Central memory CD8-positive, alpha-beta T cell (primary cell): ENCODE results near the gene C5orf24.

ENCODE experiments used
- ATAC-seq: fragments of 150-1000 bp; cut with Tn5 transposase; replicated peaks from 2 replicates; pipeline ENCODE4 v1.10.0; 2022; ENCODE audit warnings: mild to moderate bottlenecking, moderate FRiP score, moderate number of reproducible peaks; ENCODE audit not compliant: poor library complexity, severe bottlenecking; ENCODE audit errors: extremely low read depth
- DNase-seq, 2 donors: peaks; one replicate each; pipeline ENCODE4 v3.0.0; 2021; ENCODE audit warnings: low spot score in 2 of 2
- H3K27ac Mint-ChIP-seq: one replicate; pipeline ENCODE4 v1.8.0; 2022; ENCODE audit warnings: low read depth, mild to moderate bottlenecking, moderate library complexity, mixed read lengths
- H3K27me3 Mint-ChIP-seq: one replicate; pipeline ENCODE4 v1.8.0; 2022; ENCODE audit warnings: mixed read lengths
- H3K36me3 Mint-ChIP-seq: one replicate; pipeline ENCODE4 v1.8.0; 2022; ENCODE audit warnings: mild to moderate bottlenecking, moderate library complexity, mixed read lengths; ENCODE audit not compliant: insufficient read depth
- H3K4me1 Mint-ChIP-seq: one replicate; pipeline ENCODE4 v1.8.0; 2022; ENCODE audit warnings: mixed read lengths
- H3K4me3 Mint-ChIP-seq: one replicate; pipeline ENCODE4 v1.8.0; 2022; ENCODE audit warnings: mild to moderate bottlenecking, moderate library complexity, mixed read lengths
- H3K9me3 Mint-ChIP-seq: one replicate; pipeline ENCODE4 v1.8.0; 2022; ENCODE audit warnings: mixed read lengths

Gene C5orf24

GRCh38 chr5:134893748-134894505, 48.2 kb downstream of the C5orf24 start:
- Mint-ChIP-seq H3K9me3 (no peaks in the 10 kb centered on the region), H3K27me3 (no peaks in the 10 kb centered on the region), H3K27ac (no peak overlapping the region), H3K36me3 (peaks cover 26% of the 10 kb centered on the region), H3K4me1 (peaks cover 20% of the 10 kb centered on the region), H3K4me3 (no peak overlapping the region)
- DNase-seq: no peak
- ATAC-seq: no peak

DNA sequence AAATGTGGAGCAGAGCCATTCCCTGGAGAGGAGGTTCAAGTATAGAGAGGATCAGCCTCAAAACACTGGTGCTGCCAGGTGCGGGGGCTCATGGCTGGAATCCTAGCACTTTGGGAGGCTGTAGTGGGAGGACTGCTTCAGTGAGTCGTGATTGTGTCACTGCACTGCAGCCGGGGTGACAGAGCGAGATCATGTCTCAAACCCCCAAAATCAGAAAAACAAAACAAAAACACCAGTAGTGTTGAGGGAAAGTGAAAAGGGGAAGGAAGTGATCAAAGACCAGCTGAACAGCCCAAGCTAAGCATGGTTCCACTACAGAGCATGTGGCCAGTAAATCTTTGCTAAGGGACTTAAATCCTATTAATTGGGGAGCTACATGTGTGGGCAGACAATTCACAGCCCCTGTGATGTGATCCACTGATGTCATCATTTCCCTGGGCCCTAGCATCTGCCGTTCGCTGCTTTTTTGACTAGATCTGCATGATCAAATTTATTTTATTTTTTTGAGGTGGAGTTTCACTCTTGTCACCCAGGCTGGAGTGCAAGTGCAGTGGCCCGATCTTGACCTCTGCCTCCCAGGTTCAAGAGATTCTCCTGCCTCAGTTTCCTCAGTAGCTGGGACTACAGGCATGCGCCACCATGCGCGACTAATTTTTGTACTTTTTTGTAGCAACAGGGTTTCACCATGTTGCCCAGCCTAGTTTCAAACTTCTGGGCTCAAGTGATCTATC, 56.5 kb downstream of the C5orf24 start:
- no peak overlapping the region for H3K27ac Mint-ChIP-seq
- DNase-seq (no peak), ATAC-seq (no peak)
- H3K9me3 Mint-ChIP-seq: no peaks in the 10 kb centered on the region
- peaks cover 21% of the 10 kb centered on the region for H3K36me3 Mint-ChIP-seq
- no peaks in the 10 kb centered on the region for H3K27me3 Mint-ChIP-seq
- peak overlapping the region; percentile 41 for H3K4me3 Mint-ChIP-seq
- H3K4me1 Mint-ChIP-seq: peaks cover 5% of the 10 kb centered on the region

DNA sequence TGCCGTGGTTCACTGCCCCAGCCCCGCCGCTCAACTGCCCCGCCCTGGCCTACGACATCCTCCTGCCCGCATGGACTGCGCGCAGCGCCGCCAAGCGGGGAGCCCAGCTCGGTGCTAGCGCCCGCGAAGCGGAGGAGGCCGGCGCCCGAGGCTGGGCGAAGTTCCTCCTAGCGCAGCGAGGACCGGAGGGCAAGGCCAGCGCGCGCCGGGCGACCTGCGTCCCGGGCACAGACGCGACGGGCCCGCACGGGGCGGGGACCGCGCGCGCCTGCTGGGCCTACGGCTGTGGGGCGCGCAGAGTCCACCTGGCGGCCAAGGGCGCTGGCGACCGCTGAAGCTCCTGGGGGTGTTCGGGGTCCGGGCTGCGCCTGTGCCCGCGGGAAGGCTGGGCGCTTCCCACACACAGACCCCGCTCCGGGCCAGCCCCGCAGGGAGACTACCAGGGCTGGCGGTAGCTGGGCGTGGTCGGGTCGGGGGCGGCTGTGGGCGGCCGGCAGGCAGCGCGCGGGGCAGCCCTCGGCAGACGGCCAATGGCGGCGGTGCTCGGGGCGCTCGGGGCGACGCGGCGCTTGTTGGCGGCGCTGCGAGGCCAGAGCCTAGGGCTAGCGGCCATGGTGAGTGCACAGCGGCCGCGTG, 59.0 kb downstream of the C5orf24 start, which contains the start of gene PCBD2:
Gene PCBD2, plus strand, starts transcription at position 522 of the 636 bp plus-strand sequence. Its CDS starts 9 bp downstream, at position 531.
- peak within 1 kb of the TSS; percentile 94 for H3K27ac Mint-ChIP-seq
- no peaks in the 10 kb centered on the region for H3K9me3 Mint-ChIP-seq
- no peaks in the 10 kb centered on the region for H3K27me3 Mint-ChIP-seq
- peak within 1 kb of the TSS; percentile 93 for H3K4me3 Mint-ChIP-seq
- peaks cover 5% of the 10 kb centered on the region for H3K4me1 Mint-ChIP-seq
- DNase-seq (peak; percentile 91 to 93), ATAC-seq (peak; percentile 90)
- peaks cover 19% of the 10 kb centered on the region for H3K36me3 Mint-ChIP-seq

GRCh38 chr5:134905246-134905996, 59.7 kb downstream of the C5orf24 start:
- H3K9me3 Mint-ChIP-seq: no peaks in the 10 kb centered on the region
- peak overlapping the region; percentile 93 for H3K4me3 Mint-ChIP-seq
- H3K27me3 Mint-ChIP-seq: no peaks in the 10 kb centered on the region
- peaks cover 13% of the 10 kb centered on the region for H3K36me3 Mint-ChIP-seq
- DNase-seq: peak; percentile 54 to 59
- peak overlapping the region; percentile 94 for H3K27ac Mint-ChIP-seq
- ATAC-seq: peak; percentile 39
- H3K4me1 Mint-ChIP-seq: peaks cover 5% of the 10 kb centered on the region

GRCh38 chr5:134906811-134907210, 61.0 kb downstream of the C5orf24 start:
- Mint-ChIP-seq H3K27ac (peak overlapping the region; percentile 94), H3K9me3 (no peaks in the 10 kb centered on the region), H3K36me3 (peaks cover 18% of the 10 kb centered on the region), H3K4me1 (peaks cover 5% of the 10 kb centered on the region), H3K27me3 (no peaks in the 10 kb centered on the region), H3K4me3 (peak overlapping the region; percentile 93)
- DNase-seq: no peak
- no peak for ATAC-seq
